Fibroblast of gingiva (primary cell): ENCODE results near the gene WDR19.
"Not testable (repeated sequence)": the region's sequence is repeated elsewhere in the genome, so short reads cannot be mapped to it uniquely, and the experiment has no call there.

ENCODE experiments used
- DNase-seq: peaks from one replicate; pipeline ENCODE4 v3.0.0-alpha.2; 2011; ENCODE audit warnings: low read depth

The WDR19 gene

DNA sequence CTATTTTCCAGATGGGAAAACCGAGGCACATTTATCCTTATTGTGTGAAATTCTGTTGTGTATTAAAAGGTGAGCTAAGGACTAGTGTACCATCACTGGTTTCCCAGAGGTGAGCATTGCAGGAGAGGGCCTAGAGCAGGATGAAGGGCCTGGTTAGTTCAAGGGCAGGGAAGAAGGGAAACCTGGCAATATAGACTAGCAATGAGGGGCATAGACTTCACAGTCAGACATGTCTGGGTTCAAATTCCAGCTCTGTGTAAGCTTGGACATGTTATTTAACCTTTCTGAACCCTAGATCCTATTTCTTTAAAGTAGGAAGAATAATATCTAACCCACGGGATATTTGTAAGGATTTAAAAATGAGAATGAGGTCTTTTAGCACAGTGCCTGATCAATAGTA lies 50.8 kb downstream of the WDR19 start:
- DNase-seq, result no peak

- no peak for DNase-seq
Observed at GRCh38 chr4:39233783-39234182, 51.5 kb downstream of the WDR19 start.

- DNase-seq, result no peak
Observed at GRCh38 chr4:39235021-39235420, 52.7 kb downstream of the WDR19 start.

GRCh38 chr4:39235696-39236095 lies 53.4 kb downstream of the WDR19 start:
- peak; percentile 12 for DNase-seq

GRCh38 chr4:39237179-39237578 lies 54.9 kb downstream of the WDR19 start:
- DNase-seq, result no peak

DNA sequence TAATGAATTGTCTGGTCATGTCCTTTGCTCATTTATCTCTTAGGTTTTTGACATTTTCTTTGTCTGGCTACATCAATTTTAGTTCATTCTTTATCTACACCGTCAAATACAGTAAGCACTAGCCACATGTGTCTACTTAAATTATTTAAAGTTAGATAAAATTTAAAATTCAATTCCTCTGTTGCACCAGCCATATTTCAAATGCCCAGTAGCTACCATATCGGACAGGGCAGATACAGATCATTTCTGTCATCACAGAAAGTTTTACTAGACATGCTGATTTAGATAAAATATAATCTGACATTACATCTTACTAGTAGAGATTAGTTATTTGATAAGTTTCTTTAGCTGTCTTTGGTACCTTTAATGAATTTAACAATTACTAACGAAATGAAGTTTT lies 61.1 kb downstream of the WDR19 start:
- DNase-seq, result no peak

DNA sequence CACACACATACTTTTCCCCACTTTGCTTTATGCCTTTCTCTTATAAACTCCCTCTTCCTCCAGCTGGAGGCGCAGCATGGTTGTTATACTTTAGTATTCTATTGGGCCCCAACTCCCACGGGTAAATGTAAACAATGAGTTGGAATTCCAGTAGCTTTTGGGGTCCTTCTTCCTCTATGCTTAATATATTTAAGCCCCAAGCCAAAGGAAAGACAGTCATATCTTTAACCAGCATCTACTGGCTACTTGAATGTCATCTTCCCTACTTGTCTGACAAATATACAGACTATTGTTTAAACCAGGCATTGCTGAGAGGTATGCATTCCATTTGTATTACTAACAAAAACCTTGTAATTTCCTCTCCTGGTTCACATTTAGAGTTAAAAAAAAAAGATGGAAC lies 72.9 kb downstream of the WDR19 start:
- no peak for DNase-seq

DNA sequence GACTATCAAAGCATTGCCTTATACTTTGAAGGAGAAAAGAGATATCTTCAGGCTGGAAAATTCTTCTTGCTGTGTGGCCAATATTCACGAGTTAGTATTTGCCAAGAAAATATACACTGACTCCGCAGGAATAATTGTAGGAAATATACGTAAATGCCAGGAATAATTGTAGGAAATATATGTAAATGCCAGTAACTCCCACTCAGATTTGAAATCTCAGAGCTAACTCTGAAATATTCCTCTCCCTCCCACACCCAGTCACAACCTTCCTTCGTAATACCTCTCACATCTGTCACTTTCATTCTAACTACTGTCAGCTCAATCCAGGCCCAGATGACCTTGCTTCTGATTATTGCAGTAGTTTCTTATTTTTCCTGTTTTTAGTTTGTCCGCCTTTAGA lies 73.5 kb downstream of the WDR19 start:
- no peak for DNase-seq

DNA sequence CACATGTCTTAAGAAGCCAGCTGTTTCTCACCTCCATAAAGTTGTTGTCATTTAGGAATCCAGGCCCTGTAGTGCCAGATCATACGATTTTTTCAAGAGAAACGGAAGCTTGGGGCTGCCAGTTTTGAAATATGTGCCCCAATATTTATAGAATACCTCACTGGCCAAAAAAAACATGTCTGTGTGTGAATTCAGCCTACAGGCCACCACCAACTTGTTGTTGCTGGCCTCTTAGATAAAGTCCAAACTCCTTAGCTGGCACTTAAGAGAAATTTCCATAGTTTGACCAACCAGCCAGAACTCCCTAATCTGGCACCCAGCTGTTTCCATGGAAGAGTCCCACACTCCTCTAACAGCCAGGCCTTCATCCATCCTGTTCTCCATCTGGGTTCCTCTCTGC lies 74.1 kb downstream of the WDR19 start:
- peak; percentile 46 for DNase-seq

GRCh38 chr4:39259571-39260330 lies 77.4 kb downstream of the WDR19 start:
- peak; percentile 40 for DNase-seq

DNA sequence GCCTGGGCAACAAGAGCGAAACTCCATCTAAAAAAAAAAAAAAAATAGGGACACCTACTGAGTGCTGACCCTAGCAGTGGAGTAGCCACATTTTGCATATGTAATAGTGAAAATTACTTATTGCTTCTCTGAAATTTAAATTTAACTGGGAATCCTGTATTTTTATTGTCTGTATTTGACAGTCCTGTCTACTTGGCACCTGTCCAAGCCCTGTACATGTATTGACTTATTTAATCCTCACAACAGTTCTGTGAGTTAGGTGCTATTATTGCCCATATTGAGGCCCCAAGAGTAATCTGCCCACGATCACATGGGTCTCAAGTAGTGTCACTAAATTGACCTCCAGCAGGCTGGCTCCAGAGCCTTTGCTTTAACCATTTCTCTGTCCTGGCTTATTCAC lies 81.6 kb downstream of the WDR19 start:
- DNase-seq, result no peak

- no peak for DNase-seq
Observed at GRCh38 chr4:39274503-39274902, 92.2 kb downstream of the WDR19 start.

DNA sequence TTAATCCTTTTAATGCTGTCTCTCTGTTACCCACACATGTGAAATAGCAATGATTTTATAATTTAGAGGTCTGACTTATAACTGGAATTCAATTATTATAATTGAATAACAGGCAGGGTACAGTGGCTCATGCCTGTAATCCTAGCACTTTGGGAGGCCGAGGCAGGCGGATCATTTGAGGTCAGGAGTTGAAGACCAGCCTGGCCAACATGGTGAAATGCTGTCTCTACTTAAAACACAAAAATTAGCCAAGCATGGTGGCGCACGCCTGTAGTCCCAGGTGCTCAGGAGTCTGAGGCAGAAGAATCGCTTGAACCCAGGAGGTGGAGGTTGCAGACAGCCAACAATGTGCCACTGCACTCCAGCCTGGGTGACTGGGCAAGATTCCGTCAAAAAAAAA lies 95.3 kb downstream of the WDR19 start:
- not testable (repeated sequence) for DNase-seq

GRCh38 chr4:39278476-39278875 lies 96.1 kb downstream of the WDR19 start:
- no peak for DNase-seq

DNA sequence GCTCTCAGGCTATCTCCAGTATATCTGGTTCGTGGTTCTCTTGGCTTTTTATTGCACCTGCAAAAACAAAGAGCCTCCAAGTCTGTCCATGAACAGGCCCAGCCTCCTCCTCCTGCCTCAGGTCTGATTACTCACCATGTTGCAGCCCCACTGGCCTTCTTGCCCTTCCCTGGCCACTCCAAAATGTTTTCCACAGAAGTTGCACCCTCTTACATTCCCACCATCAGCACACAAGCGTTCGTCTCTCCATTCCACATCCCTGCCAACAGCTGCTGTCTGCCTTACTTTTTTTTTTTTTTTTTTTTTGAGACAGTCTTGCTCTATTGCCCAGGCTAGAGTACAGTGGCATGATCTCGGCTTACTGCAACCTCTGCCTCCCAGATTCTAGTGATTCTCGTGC lies 97.1 kb downstream of the WDR19 start:
- no peak for DNase-seq

GRCh38 chr4:39280770-39281169 lies 98.4 kb downstream of the WDR19 start:
- DNase-seq, result no peak

GRCh38 chr4:39285111-39285795 lies 102.9 kb downstream of the WDR19 start:
- DNase-seq, result no peak

DNA sequence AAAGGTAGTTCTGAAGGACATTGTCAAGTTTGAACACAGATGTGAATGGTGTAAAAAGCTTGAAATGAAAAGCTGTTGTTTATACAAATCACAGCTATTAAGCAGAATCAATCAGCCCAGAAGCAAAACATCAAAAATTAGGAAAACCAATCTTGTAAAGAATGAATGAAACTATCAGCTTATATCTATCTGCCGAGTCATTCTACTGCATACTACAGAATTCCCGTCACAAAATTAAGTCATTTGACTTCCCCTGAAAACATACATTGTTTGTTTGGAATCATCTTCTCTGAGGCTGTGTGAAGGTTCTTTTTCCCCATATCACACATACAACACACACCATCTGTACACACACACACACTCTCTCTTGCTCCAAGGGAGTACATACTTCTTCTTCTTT lies 103.5 kb downstream of the WDR19 start:
- no peak for DNase-seq

DNA sequence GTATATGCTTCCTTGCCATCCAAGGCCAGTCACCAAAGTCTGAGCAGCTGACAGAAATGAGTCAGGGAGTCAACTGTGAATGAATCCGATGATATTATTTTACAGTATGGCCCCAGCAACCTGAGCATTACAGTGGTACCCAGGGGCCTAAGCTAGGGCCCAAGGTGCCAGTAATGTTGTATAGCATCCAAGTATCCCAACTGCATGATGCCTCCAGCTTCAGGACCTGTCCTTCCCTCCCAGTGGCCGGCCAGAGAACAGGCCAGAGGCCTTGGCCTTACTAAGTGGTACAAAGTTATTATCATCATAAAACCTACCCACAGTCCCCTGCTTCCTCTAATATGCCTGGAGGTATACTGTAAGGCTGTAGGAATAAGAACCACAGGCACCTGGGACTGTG lies 103.9 kb downstream of the WDR19 start:
- DNase-seq, result no peak

DNA sequence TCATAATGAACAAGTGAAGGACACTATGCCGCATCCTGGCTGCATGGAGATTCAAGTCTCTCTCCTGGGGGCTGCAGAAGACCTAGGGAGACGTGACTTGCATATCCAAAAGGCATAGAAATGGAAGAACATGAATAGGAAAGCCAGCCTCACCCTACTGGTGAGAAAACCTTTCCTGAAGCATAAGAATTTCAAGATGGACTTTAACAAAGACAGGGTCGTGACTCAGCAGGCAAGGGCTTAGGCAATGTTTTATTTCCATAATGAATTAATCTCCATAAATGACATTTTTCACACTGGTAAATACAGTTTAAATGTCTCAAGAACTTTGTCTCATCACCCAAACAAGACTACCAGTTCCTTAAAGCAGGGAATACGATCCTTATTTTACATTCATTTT lies 104.9 kb downstream of the WDR19 start:
- DNase-seq, result no peak

- DNase-seq, result no peak
Observed at GRCh38 chr4:39291686-39292085, 109.4 kb downstream of the WDR19 start.

- DNase-seq, result not testable (repeated sequence)
Observed at GRCh38 chr4:39292433-39292832, 110.1 kb downstream of the WDR19 start.

DNA sequence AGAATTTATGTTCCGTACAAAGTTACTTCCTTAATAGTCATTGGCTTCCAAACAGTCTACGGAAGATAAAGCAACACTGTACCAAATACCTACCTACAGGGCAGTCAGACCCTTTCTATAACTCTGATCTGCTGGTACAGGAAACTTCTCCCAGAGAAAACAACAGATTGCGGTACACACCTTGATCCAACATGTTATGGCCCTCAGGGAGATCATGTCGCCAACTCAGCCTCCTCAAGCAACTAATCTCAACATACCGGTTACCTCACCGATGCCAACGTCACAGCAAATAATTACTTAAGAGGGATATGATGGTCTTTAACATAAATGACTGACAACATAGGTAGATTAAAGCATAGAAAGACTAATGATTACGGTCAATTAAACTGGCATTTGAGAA lies 113.5 kb downstream of the WDR19 start:
- DNase-seq, result no peak

DNA sequence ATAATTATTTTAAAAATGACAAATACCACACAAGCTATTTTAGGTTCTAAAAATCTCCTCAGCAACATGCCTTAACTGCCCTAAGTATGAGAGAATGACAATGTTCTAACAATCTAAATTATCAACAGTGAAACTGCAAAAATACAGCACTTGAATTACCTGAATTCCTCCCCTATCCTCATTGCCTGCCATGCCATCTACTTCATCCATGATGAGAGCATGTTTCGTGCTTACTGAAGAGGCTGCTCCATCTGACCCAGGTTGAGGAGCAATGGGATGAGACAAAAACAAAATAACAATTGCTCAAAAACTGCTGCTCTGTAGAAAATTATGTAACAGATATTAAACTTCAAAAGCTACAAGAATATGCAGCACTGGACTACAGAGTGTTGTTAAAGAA lies 120.6 kb downstream of the WDR19 start:
- DNase-seq, result no peak
